CD4-positive, alpha-beta memory T cell (primary cell): ENCODE measurements around the gene GATAD2B. TPM values are rescaled to one million over a fixed set of nuclear protein-coding genes. Genes with fewer than 3 reads are reported as not detected.

Source experiments
- microRNA-seq: library from miRNA; unstranded; fragments of <30 nt; microRNA quantifications from one replicate; pipeline ENCODE4 v1.2.0, GENCODE V29; 2021; ENCODE audit warnings: borderline replicate concordance, borderline number of aligned reads, borderline microRNAs expressed, mixed read lengths
- polyA plus RNA-seq, 2 donors: library from polyadenylated mRNA; unstranded; fragments of 300-500 nt; fragmentation: Illumina TruSeq; gene quantifications; one replicate each; pipeline ENCODE4 v1.2.3, GENCODE V29; 2021
- total RNA-seq, 2 experiments: library from RNA; stranded (reverse); gene quantifications; one replicate each; pipeline ENCODE4 v1.2.3, GENCODE V29; 2021

Gene GATAD2B
- total and polyA plus RNA-seq, 4 experiments from 2014 or later = 1.8 to 104 (median 51.3) TPM

Small RNA genes within 50 kb of the gene (microRNA-seq; reads per million reads assigned to microRNA genes)
- not detected for gene MIR6737

Other genes starting within 250 kb of the GATAD2B start
- gene NPR1, start 244.3 kb downstream of the GATAD2B start, total RNA-seq = not detected
- gene NPR1, start 244.3 kb downstream of the GATAD2B start, polyA plus RNA-seq = not detected
- 10 to 100 TPM; 49.1 to 53.0 TPM for gene INTS3, start 194.9 kb downstream of the GATAD2B start, total RNA-seq
- 10 to 100 TPM in 1 of 2 donors, 1 to 10 TPM in 1; 8.1 to 12.5 TPM for gene INTS3, start 194.9 kb downstream of the GATAD2B start, polyA plus RNA-seq
- 10 to 100 TPM; 18.2 to 20.5 TPM for gene SLC27A3, start 147.6 kb downstream of the GATAD2B start, total RNA-seq
- gene SLC27A3, start 147.6 kb downstream of the GATAD2B start, polyA plus RNA-seq = 1 to 10 TPM; 7.9 to 9.2 TPM
- gene DENND4B, start 23.7 kb upstream of the GATAD2B start, total RNA-seq = 100 to 1,000 TPM; 211 to 216 TPM
- 10 to 100 TPM in 1 of 2 donors, 1 to 10 TPM in 1; 6.9 to 34.0 TPM for gene DENND4B, start 23.7 kb upstream of the GATAD2B start, polyA plus RNA-seq
- 100 to 1,000 TPM; 112 to 113 TPM for gene CRTC2, start 35.6 kb upstream of the GATAD2B start, total RNA-seq
- gene CRTC2, start 35.6 kb upstream of the GATAD2B start, polyA plus RNA-seq = 10 to 100 TPM; 12.3 to 54.3 TPM
- gene SLC39A1, start 40.6 kb upstream of the GATAD2B start, total RNA-seq = 10 to 100 TPM; 21.6 to 21.9 TPM
- gene SLC39A1, start 40.6 kb upstream of the GATAD2B start, polyA plus RNA-seq = 10 to 100 TPM; 36.3 to 47.3 TPM
- gene CREB3L4, start 44.9 kb upstream of the GATAD2B start, total RNA-seq = 1 to 10 TPM; 7.4 to 9.8 TPM
- gene CREB3L4, start 44.9 kb upstream of the GATAD2B start, polyA plus RNA-seq = 1 to 10 TPM; 1.2 to 5.2 TPM
- 100 to 1,000 TPM; 121 to 130 TPM for gene JTB, start 54.7 kb upstream of the GATAD2B start, total RNA-seq
- 100 to 1,000 TPM; 283 to 445 TPM for gene JTB, start 54.7 kb upstream of the GATAD2B start, polyA plus RNA-seq
- under 1 TPM in 1 of 2 experiments, not detected in 1; 0.47 TPM for gene RAB13, start 63.4 kb upstream of the GATAD2B start, total RNA-seq
- gene RAB13, start 63.4 kb upstream of the GATAD2B start, polyA plus RNA-seq = not detected
- 1,000 to 10,000 TPM; 6,785 to 7,292 TPM for gene RPS27, start 67.8 kb upstream of the GATAD2B start, total RNA-seq
- gene RPS27, start 67.8 kb upstream of the GATAD2B start, polyA plus RNA-seq = over 10,000 TPM; 16,816 to 21,324 TPM
- gene NUP210L, start 232.1 kb upstream of the GATAD2B start, total RNA-seq = under 1 TPM; 0.19 to 0.23 TPM
- gene NUP210L, start 232.1 kb upstream of the GATAD2B start, polyA plus RNA-seq = under 1 TPM in 1 of 2 donors, not detected in 1; 0.14 TPM